HG03025 (cell line): ENCODE results near the gene FAM169A.
"Not testable (repeated sequence)": the region's sequence is repeated elsewhere in the genome, so short reads cannot be mapped to it uniquely, and the experiment has no call there.

Experiments used
- ATAC-seq: cut with Tn5 transposase; IDR thresholded peaks from one replicate; pipeline ENCODE4 v1.9.1; 2021; ENCODE audit warnings: mild to moderate bottlenecking, moderate library complexity; ENCODE audit not compliant: unreplicated experiment, low FRiP score

The FAM169A gene

GRCh38 chr5:74870299-74871067, 4.3 kb upstream of the FAM169A start:
- no peak for ATAC-seq

GRCh38 chr5:74869414-74869813, 3.2 kb upstream of the FAM169A start:
- not testable (repeated sequence) for ATAC-seq

- ATAC-seq = no peak
These were observed 492 bp upstream of the FAM169A start for GRCh38 chr5:74866596-74867162.

GRCh38 chr5:74865256-74865803, 857 bp downstream of the FAM169A start:
- no peak for ATAC-seq

GRCh38 chr5:74864823-74865222, 1.4 kb downstream of the FAM169A start:
- no peak for ATAC-seq

GRCh38 chr5:74863726-74864125, 2.5 kb downstream of the FAM169A start:
- no peak for ATAC-seq

- ATAC-seq = no peak
These were observed 4.0 kb downstream of the FAM169A start for GRCh38 chr5:74862221-74862620.

GRCh38 chr5:74856975-74857374, 9.2 kb downstream of the FAM169A start:
- ATAC-seq = not testable (repeated sequence)

GRCh38 chr5:74853256-74853655, 12.9 kb downstream of the FAM169A start:
- no peak for ATAC-seq

- ATAC-seq = no peak
These were observed 14.4 kb downstream of the FAM169A start for GRCh38 chr5:74851684-74852353.

- no peak for ATAC-seq
These were observed 15.3 kb downstream of the FAM169A start for GRCh38 chr5:74850789-74851425.

- no peak for ATAC-seq
These were observed 16.2 kb downstream of the FAM169A start for GRCh38 chr5:74850030-74850429.

GRCh38 chr5:74848553-74849025, 17.6 kb downstream of the FAM169A start:
- ATAC-seq = no peak

GRCh38 chr5:74839229-74839628, 27.0 kb downstream of the FAM169A start:
- ATAC-seq = no peak

- ATAC-seq = no peak
These were observed 27.9 kb downstream of the FAM169A start for GRCh38 chr5:74838262-74838661.

GRCh38 chr5:74837115-74837514, 29.1 kb downstream of the FAM169A start:
- ATAC-seq = no peak

GRCh38 chr5:74833537-74834266, 32.5 kb downstream of the FAM169A start:
- ATAC-seq = no peak

GRCh38 chr5:74829413-74829812, 36.8 kb downstream of the FAM169A start:
- ATAC-seq = no peak

- ATAC-seq = no peak
These were observed 43.9 kb downstream of the FAM169A start for GRCh38 chr5:74822288-74822687.

- no peak for ATAC-seq
These were observed 49.3 kb downstream of the FAM169A start for GRCh38 chr5:74816875-74817274.
